Activated naive CD4-positive, alpha-beta T cell treated with anti-CD3 and anti-CD28 coated beads, Interleukin-2, amount 10 ng/mL, durations not matched to agents 7 days and 5 days (primary cell): ENCODE results near the gene MAML3.

Experiments used
- CTCF ChIA-PET: fragments of 350-600 bp; sonication (Branson Sonifier 250); formaldehyde crosslinking; loops from one replicate; lab custom pipeline; 2021; ENCODE audit warnings: antibody characterized with exemption; lab: Charles Lee
- DNase-seq: peaks from one replicate; pipeline ENCODE4 v3.0.0-alpha.2; 2020
- H3K27ac Mint-ChIP-seq: one replicate; pipeline ENCODE4 v1.8.0; 2021; ENCODE audit warnings: mild to moderate bottlenecking, moderate library complexity, mixed read lengths
- H3K27me3 Mint-ChIP-seq: one replicate; pipeline ENCODE4 v1.8.0; 2021; ENCODE audit warnings: mild to moderate bottlenecking, mixed read lengths
- H3K36me3 Mint-ChIP-seq: one replicate; pipeline ENCODE4 v1.8.0; 2021; ENCODE audit warnings: mixed read lengths
- H3K4me1 Mint-ChIP-seq: one replicate; pipeline ENCODE4 v1.8.0; 2021; ENCODE audit warnings: mixed read lengths
- H3K4me3 Mint-ChIP-seq: one replicate; pipeline ENCODE4 v1.8.0; 2021; ENCODE audit warnings: mild to moderate bottlenecking, moderate library complexity, mixed read lengths
- H3K9me3 Mint-ChIP-seq: one replicate; pipeline ENCODE4 v1.8.0; 2021; ENCODE audit warnings: mixed read lengths

Gene MAML3

DNA sequence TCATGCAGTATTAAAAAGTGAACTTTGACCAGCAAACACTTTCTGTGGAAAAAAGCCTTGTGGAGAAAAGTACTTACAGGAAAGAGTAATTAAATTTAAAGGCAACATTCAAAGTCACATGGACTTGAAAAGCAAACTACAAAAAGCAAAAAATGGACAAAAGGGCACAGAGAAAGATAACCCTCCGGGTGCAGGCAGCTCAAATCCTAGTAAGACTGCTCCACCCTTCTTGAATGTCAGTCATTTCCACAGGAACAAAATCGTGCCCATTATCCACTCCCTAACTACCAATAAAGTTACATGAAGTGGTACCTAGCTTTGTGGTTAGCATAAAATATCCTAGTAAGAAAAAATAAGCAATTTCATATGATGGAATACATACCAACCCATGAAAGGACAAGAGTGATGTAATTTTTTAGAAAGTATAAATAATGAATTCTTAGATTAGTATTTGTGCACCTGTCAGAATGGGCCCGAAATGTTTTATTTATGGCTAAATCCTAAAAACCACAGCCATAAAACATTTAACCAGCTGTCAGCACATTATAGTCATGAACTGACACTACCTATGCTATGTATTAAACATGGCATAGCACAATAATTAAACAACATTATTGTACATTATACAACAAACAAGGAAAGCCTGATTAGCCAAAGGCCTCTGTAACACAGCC lies 43.3 kb downstream of the MAML3 start:
- H3K9me3 Mint-ChIP-seq: no peaks in the 10 kb centered on the region
- no peaks in the 10 kb centered on the region for H3K36me3 Mint-ChIP-seq
- no peak overlapping the region for H3K27ac Mint-ChIP-seq
- H3K27me3 Mint-ChIP-seq: peaks cover 6% of the 10 kb centered on the region
- peaks cover 19% of the 10 kb centered on the region for H3K4me1 Mint-ChIP-seq
- CTCF ChIA-PET: no interaction called here
- no peak for DNase-seq
- H3K4me3 Mint-ChIP-seq: no peak overlapping the region

DNA sequence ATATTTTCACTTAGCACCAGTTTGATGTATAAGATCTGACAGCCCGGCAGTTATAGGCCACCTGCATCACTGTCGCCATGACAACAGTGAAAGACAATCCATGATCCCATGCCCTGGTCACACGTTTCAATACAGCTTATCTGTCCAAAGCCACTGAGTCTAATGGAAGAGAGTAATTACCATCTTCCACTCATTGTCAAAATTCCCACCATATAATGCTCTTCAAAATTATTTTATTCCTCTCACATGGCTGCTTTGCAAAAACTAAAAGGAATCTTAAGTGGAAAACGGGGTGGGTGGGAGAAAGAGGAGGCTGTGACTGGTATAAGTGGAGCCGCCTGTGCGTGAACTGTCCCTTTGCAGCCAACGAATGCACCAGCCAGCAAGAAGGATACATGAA lies 44.2 kb downstream of the MAML3 start:
- Mint-ChIP-seq H3K36me3 (no peaks in the 10 kb centered on the region), H3K9me3 (no peaks in the 10 kb centered on the region), H3K4me1 (peaks cover 18% of the 10 kb centered on the region), H3K27ac (no peak overlapping the region), H3K4me3 (no peak overlapping the region), H3K27me3 (peaks cover 6% of the 10 kb centered on the region)
- CTCF ChIA-PET: no interaction called here
- no peak for DNase-seq

DNA sequence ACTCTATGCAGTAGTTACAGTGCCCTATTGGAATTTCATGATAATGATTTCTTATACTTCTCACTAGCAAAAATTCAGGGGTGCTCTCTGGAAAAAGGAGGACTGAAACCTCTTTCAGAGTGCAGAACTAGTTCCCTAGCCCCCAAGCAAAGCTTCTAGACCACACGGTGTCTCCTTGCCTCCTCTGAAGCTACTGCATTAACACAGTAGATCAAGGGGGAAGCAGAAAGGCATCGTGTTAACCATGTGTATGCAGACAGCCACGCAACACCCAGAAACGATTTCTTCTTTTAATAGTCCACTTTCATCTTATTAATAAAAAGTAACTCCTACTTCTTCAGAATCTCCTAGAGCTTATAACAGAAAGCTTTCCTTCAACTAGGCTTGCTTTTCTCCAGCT lies 44.7 kb downstream of the MAML3 start:
- Mint-ChIP-seq H3K4me1 (peaks cover 18% of the 10 kb centered on the region), H3K36me3 (no peaks in the 10 kb centered on the region), H3K4me3 (no peak overlapping the region), H3K27ac (no peak overlapping the region), H3K9me3 (no peaks in the 10 kb centered on the region), H3K27me3 (peaks cover 6% of the 10 kb centered on the region)
- CTCF ChIA-PET: no interaction called here
- no peak for DNase-seq

DNA sequence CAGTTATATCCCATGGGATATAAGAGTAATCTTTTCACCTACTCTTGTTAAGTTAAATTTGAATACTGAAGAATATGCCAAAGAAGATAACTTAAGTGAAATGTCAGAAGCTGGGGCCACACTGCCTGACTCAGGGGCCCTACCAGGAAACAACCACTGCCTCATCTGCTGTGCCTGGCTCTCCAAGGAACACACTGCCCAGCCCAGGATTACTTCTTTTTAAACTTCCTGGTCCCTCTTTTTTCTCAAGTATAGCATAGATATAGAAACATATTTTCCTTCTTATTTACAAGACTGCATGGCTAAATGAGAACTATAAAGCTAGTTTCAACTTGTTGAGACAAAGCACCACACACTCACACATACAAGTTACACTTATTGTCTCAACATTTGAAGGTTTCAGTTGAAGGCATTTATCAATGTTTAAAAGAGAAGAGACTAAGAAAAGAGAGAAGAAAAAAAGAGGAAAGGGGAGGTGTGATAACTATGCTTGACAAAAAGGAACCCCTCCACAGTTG lies 45.2 kb downstream of the MAML3 start:
- Mint-ChIP-seq H3K27me3 (peaks cover 6% of the 10 kb centered on the region), H3K36me3 (no peaks in the 10 kb centered on the region), H3K27ac (no peak overlapping the region), H3K4me1 (peaks cover 20% of the 10 kb centered on the region), H3K9me3 (no peaks in the 10 kb centered on the region), H3K4me3 (no peak overlapping the region)
- DNase-seq: no peak
- CTCF ChIA-PET: no interaction called here

DNA sequence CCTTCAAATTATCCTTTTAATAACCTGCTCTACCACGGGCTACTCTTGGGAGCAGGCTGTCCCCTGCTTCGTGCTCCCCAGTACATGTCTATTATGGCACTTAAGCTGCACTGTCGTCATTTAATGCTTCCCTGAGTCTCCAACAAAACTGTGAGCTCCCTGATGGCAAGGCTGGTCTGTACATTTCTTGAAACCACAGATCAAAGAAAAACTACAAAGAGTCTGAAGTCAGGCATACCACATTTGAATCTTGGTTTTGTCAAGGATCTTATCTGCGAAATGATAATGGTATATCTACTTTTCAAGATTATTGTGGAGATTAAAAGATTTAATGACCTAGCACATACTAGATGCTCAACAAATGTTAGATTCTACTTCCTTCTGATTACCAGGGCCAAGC lies 45.7 kb downstream of the MAML3 start:
- H3K27ac Mint-ChIP-seq: no peak overlapping the region
- DNase-seq: no peak
- H3K9me3 Mint-ChIP-seq: no peaks in the 10 kb centered on the region
- H3K4me1 Mint-ChIP-seq: peaks cover 25% of the 10 kb centered on the region
- no peaks in the 10 kb centered on the region for H3K36me3 Mint-ChIP-seq
- H3K4me3 Mint-ChIP-seq: no peak overlapping the region
- peaks cover 6% of the 10 kb centered on the region for H3K27me3 Mint-ChIP-seq
- CTCF ChIA-PET: no interaction called here

DNA sequence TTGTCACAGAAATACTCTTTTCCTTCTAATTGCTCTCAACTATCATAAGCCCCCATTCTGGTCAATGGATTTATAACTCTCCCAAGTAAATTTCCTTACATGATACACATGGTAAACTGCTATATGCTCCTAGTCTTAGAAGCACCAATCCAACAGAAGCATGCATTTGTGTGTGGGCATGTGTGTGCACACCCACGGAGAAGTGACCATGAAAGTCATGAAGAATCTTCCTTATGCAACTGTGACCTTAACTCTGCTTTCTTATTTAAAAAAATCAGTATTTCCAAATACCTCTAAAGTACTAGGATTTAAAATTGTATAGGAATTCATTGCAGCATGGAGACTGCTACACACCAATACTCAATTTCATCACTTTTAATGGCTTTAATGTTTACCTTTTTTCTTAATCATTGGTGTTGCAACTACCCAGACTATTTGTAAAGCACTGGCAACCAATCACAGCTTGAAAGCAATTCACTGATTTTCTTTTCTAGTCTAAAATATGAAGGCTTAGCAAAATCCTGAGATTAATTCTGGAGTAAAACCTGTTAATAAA lies 47.6 kb downstream of the MAML3 start:
- H3K27ac Mint-ChIP-seq: no peak overlapping the region
- no peak for DNase-seq

DNA sequence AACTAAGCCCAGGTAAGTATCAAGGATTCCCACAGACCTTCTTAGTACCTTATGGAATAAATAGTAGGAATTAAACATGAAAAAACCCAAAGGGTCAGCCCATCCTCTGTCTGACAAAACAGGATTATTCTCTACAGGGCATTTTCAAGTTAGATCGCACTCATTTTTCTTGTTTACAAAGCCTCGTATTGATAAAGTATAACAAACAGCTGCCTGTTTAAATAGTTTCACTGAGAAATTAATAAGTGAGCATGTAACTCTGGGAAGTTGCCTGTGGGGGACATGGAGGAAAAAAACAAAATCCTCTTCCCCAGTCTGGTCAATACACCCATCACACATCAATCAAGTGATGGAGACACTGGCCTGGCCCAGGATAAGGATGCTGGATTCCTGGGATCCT lies 48.5 kb downstream of the MAML3 start:
- Mint-ChIP-seq H3K4me3 (no peak overlapping the region), H3K27me3 (no peaks in the 10 kb centered on the region), H3K4me1 (peaks cover 42% of the 10 kb centered on the region), H3K36me3 (no peaks in the 10 kb centered on the region), H3K27ac (no peak overlapping the region), H3K9me3 (no peaks in the 10 kb centered on the region)
- CTCF ChIA-PET: interaction anchor here (0.6 to 1.4 kb wide), 3 partner anchors 10 to 53 kb away, joined by 3 to 4 read pairs (median 3); no protein-coding TSS in a partner anchor
- no peak for DNase-seq

More for the DNA sequence above, 47.6 kb downstream of the MAML3 start:
- Mint-ChIP-seq H3K4me1 (peaks cover 37% of the 10 kb centered on the region), H3K4me3 (no peak overlapping the region), H3K27me3 (no peaks in the 10 kb centered on the region), H3K9me3 (no peaks in the 10 kb centered on the region), H3K36me3 (no peaks in the 10 kb centered on the region)
- CTCF ChIA-PET: no interaction called here

DNA sequence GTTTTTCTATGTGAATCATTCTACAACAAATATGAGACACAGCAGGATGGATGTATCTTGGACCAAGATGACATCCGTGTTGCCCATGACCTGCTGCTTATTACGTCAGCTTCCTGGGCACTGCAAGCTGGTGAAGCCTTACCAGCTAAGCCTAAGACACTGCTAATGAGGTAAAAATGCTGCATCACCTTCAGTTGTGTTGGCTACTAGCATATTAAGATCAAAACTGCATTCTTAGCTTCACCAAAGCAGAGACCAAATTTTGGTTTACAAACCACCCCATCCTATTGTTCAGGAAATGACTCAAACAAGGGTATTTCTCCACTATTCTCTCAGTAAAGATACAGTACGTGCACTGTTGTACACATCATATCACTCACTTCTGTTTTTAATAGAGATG lies 50.3 kb downstream of the MAML3 start:
- Mint-ChIP-seq H3K27me3 (no peaks in the 10 kb centered on the region), H3K27ac (peak overlapping the region; percentile 35), H3K9me3 (no peaks in the 10 kb centered on the region), H3K36me3 (no peaks in the 10 kb centered on the region), H3K4me1 (peaks cover 57% of the 10 kb centered on the region), H3K4me3 (no peak overlapping the region)
- CTCF ChIA-PET: interaction anchor here (1.2 to 1.6 kb wide), 2 partner anchors 33 to 46 kb away, joined by 3 to 4 read pairs; no protein-coding TSS in a partner anchor
- DNase-seq: peak; percentile 48

DNA sequence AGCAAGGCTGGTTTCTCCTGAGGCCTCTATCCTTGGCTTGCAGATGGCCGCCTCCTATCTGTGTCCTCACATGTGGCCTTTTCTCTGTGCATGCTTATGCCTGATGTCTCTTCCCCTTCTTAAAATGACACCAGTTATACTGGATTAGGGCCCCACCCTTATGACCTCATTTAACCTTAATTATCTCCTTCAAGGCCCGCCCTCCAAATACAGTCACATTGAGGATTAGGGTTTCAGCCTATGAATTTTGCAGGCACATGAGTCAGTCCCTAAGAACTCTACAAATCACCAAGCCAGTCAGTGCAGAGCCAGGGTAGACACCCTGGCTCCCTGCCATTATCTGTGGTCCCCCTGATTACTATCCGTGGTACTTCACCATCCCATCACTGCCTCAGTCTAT lies 51.6 kb downstream of the MAML3 start:
- H3K4me1 Mint-ChIP-seq: peaks cover 55% of the 10 kb centered on the region
- CTCF ChIA-PET: interaction anchor here (1.6 kb wide), 1 partner anchor 31 kb away, joined by 4 read pairs; no protein-coding TSS in a partner anchor
- no peaks in the 10 kb centered on the region for H3K9me3 Mint-ChIP-seq
- H3K4me3 Mint-ChIP-seq: no peak overlapping the region
- H3K27me3 Mint-ChIP-seq: no peaks in the 10 kb centered on the region
- H3K27ac Mint-ChIP-seq: no peak overlapping the region
- DNase-seq: no peak
- no peaks in the 10 kb centered on the region for H3K36me3 Mint-ChIP-seq

DNA sequence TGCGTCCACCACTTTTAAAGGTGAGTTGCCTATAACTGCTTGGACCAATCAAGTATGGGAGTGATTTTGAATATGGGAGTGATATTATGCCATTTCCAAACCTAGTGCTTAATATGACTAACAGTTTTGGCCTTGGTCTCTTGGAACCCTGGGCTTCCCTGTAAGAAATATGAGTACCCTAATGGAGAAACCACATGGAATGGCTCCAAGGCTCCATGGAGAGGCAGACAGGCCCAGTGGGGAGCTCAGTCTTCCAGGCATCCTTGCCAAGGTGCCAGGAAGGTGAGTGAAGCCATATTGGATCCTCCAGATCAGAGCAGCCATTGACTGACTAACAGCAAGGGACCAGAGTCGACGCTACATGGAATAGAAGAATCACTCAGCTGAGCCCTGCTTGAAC lies 53.2 kb downstream of the MAML3 start:
- CTCF ChIA-PET: interaction anchor here (0.9 kb wide), 1 partner anchor 225 kb away, joined by 3 read pairs; no protein-coding TSS in a partner anchor
- Mint-ChIP-seq H3K9me3 (no peaks in the 10 kb centered on the region), H3K36me3 (no peaks in the 10 kb centered on the region), H3K4me1 (peaks cover 71% of the 10 kb centered on the region), H3K4me3 (no peak overlapping the region), H3K27ac (no peak overlapping the region), H3K27me3 (no peaks in the 10 kb centered on the region)
- no peak for DNase-seq

DNA sequence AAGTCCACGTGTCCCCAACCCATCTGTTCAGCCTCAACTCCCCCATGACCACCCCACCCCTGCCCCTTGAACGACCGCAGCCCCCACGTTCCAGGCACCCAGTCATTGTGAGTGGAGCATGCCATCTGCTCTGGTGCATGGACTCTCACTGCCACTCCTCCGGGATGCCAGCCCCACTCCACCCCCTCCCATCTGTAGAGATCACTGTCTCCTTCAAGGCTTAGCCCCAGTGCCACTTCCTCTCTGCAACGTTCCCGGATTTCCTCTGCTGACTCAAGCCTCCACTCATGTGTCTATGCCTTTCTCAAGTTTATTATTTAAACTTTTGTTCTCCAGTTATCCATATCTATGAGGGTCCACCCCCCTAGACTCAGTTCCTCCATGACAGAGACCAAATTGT lies 54.0 kb downstream of the MAML3 start:
- H3K4me3 Mint-ChIP-seq: peak overlapping the region; percentile 25
- no peaks in the 10 kb centered on the region for H3K36me3 Mint-ChIP-seq
- CTCF ChIA-PET: no interaction called here
- peak; percentile 38 for DNase-seq
- H3K4me1 Mint-ChIP-seq: peaks cover 75% of the 10 kb centered on the region
- H3K27ac Mint-ChIP-seq: no peak overlapping the region
- no peaks in the 10 kb centered on the region for H3K27me3 Mint-ChIP-seq
- H3K9me3 Mint-ChIP-seq: no peaks in the 10 kb centered on the region

DNA sequence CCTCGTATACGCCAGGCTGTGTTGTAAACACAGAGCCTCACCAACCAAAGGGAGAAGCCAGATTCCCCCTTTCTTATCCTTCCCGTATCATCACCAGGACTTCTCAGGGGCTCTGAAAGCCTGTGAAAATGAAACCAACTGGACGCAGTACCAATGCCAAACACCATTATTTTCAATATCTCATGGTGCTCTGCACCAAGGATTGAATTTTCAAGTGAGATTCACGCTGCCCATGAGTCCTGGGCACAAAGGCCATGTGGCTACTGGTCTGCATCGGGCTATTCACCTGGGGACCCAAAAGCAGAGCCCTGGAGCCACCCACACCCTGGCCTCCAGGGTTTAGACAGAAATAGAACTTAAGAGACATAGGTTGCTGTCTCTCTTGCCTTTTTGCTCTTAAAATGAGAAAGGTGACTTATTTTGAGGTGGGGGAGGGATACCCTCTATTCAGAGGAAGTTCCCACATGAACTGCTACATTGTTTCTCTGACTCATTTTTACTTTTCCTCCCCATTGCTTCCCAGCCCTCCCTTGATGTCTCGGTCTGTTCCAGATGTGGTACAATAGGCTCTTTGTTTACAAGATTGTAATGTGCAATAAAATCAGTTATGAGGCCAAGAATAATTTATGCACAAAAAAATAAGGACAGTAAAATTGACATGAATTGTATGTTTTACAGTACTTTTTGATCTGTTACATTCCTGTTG lies 55.4 kb downstream of the MAML3 start:
- DNase-seq: no peak
- H3K27me3 Mint-ChIP-seq: no peaks in the 10 kb centered on the region
- no peaks in the 10 kb centered on the region for H3K36me3 Mint-ChIP-seq
- CTCF ChIA-PET: interaction anchor here (1.0 kb wide), 1 partner anchor 55 kb away, joined by 4 read pairs; the partner anchor contains the start of gene MAML3
- no peak overlapping the region for H3K27ac Mint-ChIP-seq
- H3K4me1 Mint-ChIP-seq: peaks cover 84% of the 10 kb centered on the region
- no peak overlapping the region for H3K4me3 Mint-ChIP-seq
- H3K9me3 Mint-ChIP-seq: no peaks in the 10 kb centered on the region

DNA sequence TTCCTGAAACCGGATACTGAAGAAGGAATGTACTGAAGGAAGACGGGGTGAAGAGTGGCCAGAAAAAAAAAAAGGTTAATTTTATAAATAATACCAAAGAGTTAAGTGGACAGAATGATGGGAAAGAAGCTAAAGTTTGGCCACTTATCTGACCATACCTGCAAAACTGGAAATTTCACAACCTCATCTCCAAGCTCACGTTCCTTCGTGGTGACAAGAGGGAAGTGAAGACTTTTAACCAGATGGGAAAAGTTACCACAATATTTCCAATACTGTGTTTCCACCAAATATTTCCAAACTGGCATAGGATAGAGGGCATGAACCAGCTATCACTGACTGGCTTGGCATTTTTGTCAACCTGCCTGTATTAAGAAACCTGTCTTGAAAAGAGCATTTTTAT lies 56.4 kb downstream of the MAML3 start:
- Mint-ChIP-seq H3K36me3 (no peaks in the 10 kb centered on the region), H3K4me3 (no peak overlapping the region), H3K27ac (no peak overlapping the region), H3K4me1 (peaks cover 80% of the 10 kb centered on the region), H3K9me3 (no peaks in the 10 kb centered on the region), H3K27me3 (no peaks in the 10 kb centered on the region)
- CTCF ChIA-PET: interaction anchor here (0.9 kb wide), 1 partner anchor 48 kb away, joined by 3 read pairs; no protein-coding TSS in a partner anchor
- DNase-seq: no peak

DNA sequence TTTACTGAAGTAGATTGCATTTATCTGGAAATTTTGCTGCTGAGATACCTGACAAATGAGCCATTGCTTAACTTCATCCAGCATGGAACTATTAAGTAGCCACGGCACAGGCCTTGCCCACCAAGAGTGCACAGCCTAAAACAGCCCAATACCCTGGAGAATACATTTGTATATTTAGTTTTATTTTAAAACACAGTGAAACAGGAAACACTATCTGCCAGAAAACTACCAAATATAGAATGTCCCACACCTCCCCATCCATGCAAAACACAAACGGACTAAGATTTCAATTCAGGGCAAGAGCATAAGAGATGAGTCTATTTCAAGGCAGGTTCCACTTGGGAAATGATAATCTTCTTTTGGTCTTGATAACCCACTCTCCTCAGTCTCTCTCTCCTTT lies 57.1 kb downstream of the MAML3 start:
- no peak overlapping the region for H3K4me3 Mint-ChIP-seq
- H3K9me3 Mint-ChIP-seq: no peaks in the 10 kb centered on the region
- no peaks in the 10 kb centered on the region for H3K27me3 Mint-ChIP-seq
- peak overlapping the region; percentile 15 for H3K27ac Mint-ChIP-seq
- CTCF ChIA-PET: interaction anchor here (0.9 to 1.5 kb wide), 2 partner anchors 45 to 48 kb away, joined by 3 to 11 read pairs; no protein-coding TSS in a partner anchor
- no peaks in the 10 kb centered on the region for H3K36me3 Mint-ChIP-seq
- peaks cover 78% of the 10 kb centered on the region for H3K4me1 Mint-ChIP-seq
- no peak for DNase-seq
